ENCODE results near the gene GH1.

GRCh38 chr17:63966646-63967264, 48.1 kb upstream of the GH1 start:
- TF ChIP-seq CTCF (IDR thresholded peaks at IDR 0.05) = no peak
- no peak for TF ChIP-seq TCF7L2 (IDR thresholded peaks at IDR 0.05; ENCODE audit: low read depth, low read length)

Data from Panc1 (cell line).